HG02642 (cell line): Measurements from ENCODE around the gene PCSK7.
"Not testable (repeated sequence)": the region's sequence is repeated elsewhere in the genome, so short reads cannot be mapped to it uniquely, and the experiment has no call there.

Experiments used
- ATAC-seq: cut with Tn5 transposase; IDR thresholded peaks from one replicate; pipeline ENCODE4 v1.9.1; 2021; ENCODE audit warnings: mild to moderate bottlenecking; ENCODE audit not compliant: unreplicated experiment, poor library complexity

The PCSK7 gene

DNA sequence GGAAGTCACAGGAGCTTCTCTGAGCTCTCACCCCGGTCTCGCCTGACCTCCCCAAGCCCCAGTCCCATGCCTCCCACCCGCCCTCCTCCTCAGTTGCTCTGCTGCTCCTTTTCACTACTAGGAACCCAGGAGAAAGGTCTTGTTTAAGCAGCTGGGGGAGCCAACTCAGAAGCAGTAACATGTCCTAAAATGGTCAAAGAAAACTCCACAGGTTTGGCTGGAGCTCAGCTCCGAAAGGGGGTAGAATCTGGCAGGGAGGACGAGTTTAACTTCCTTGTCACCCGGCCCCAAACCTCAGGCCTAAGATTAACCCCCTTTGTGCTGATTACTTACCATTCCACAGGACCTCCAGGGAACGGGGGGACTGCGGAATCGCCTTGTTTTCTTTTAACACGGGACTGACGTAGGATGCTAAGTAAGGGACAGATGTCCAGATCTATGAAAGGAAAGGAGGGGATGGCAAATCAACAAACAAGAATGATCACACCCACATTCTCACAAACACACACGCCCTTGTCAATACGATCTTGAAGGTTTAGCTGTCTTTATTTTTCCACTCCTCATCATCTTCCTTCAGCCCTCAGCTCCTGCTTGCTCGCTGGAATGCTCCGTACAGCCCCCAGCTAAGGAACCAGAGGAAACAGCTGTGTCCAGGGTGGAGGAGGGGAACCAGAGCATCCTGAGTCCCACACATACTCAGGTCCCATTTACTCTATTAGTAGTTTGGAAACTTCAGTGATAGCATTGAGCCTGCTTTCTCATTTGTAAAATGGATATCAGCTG, 13.5 kb downstream of the PCSK7 start:
- ATAC-seq, result no peak

DNA sequence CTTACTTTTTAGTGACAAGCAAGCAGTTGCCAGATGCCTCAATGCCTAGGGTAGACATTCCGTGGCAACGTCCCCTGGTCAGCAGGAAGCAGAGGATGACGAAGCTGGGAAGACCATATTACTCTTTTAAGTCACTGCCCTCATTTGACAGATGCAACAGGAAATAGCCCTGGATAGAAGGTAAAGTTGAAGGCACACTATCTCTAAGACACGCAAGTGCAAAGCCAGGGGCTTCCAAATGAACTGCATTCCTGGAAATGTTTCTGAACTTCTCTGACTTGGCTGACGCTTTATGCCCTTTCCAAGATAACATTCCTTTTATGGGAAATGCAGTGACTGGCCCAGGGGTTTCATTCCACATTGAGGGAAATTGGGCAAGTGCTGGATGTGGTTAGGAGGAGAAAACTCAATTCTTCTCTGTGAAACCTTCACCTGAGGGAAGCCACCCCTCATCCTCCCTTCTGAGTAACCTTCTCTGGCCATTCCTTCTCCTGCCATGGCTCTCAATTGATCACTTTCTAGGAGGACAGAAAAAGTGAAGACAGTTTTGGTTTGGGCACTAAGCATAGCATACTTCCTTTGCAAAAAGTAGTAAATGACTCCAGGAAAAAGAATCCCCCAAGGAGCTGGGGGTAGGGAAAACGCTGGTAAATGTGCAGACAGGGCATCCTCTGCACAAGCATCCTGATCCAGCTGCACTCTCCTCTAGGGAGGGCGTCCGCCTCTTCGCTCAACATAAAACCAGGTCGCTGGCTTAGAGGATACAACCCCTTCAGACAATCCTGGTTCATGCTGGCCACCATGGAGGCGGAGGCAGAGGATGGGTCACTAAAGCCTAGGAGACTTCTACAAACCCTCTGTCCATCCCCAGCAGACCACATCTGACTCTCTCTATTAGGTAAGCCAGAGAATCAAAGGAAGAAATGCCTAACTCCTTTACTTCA, 14.5 kb downstream of the PCSK7 start:
- ATAC-seq, result no peak

DNA sequence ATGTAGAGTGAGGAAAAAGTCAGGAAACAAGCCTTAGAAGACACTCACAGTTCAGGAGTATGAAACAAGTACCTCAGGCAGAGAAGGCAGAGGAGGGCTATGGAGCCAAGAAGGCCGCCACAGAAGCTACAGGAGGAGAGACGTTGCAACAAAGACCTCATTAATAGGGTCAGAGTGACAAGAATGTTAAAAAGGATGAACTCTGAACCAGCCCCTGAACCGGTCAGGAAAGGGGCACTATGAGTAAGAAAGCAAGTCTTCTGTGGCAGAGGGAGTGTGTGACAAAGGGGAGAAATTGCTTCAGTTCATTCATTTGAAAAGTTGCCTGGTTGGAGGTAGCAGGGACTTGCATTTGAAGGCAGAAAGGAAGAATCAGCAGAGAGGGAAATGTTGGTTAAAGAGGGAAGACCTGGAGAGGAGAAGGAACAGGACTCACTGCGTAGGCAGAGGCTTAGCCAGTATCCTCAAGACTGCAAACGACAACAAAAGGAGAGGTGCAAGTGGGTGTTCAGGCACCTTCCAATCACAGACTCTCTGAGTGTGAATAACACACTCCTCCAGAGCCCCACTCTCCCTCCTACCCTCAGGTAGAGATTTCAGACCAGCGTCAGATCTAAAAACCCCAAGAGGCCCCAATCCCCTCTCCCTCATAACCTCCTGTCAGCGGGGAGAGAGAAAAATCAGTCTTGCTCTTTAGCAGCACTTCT, 17.3 kb downstream of the PCSK7 start:
- no peak for ATAC-seq

- ATAC-seq, result no peak
Observed at GRCh38 chr11:117212697-117213355, 19.0 kb downstream of the PCSK7 start.

DNA sequence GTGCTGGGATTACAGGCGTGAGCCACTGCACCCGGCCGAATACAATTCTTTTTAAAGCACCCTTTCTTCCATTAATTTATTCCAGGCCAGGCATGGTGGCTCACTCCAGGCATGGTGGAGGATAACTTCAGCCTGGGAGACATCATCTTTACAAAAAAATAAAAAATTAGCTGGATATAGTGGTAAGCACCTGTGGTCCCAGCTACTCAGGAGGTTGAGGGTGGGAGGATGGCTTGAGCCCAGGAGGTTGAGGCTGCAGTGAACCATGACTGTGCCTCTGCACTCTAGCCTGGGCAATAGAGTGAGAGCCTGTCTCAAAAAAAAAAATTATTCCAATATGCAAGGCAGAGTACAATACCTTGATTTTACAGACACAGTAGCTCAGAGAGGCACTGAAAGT, 21.3 kb downstream of the PCSK7 start:
- no peak for ATAC-seq

- ATAC-seq, result not testable (repeated sequence)
Observed at GRCh38 chr11:117209351-117210125, 22.3 kb downstream of the PCSK7 start.

- not testable (repeated sequence) for ATAC-seq
Observed at GRCh38 chr11:117208710-117209109, 23.2 kb downstream of the PCSK7 start.

DNA sequence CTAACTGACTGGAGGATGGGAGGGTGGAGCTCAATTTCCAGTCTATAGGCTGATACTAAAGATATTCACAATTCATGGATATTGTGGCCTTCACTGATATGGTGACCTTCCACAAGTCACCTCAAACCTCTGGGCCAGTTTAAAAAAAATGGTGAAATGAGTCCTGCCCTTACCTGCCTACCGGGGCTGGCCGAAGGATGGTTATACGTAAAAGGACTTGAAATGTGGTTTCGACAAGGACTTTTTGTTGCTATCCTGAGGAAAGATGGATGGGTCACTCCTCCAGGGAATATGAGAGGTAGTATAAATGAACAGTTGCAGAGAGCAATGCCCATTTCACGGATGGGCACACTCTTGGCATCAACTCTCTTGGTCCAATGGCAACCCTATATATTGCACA, 24.4 kb downstream of the PCSK7 start:
- not testable (repeated sequence) for ATAC-seq

- ATAC-seq, result not testable (repeated sequence)
Observed at GRCh38 chr11:117206859-117207258, 25.0 kb downstream of the PCSK7 start.

- ATAC-seq, result not testable (repeated sequence)
Observed at GRCh38 chr11:117206111-117206510, 25.8 kb downstream of the PCSK7 start.

DNA sequence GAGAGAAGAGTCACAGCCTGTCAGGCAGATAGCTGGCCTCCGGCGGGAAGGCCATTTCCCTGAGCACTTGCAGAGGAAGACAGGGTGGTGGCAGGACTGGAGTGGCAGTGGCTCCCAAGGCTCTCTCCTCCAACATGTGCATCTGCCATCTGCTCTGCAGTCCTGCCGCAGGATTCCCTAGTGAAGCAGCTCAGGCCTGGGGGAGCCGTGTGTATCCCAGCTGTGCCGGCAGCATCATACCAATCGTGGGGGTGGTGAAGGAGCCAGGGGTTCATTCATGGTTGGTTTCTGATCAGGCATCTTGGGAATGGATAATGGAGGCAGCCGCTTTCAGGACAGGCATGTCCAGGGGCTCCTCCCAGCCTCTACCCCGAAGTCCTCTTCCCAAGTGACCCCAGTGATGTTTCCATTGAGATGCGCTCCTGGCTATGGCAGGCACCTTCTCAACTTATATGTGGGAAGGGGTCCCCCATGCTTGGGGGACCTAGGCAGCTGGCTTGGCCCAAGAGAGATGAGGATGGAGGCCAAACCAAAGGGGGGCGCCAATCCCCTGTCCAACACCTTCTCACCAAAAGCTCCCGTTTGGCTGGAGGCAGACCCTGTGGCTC, 26.6 kb downstream of the PCSK7 start:
- no peak for ATAC-seq

GRCh38 chr11:117204283-117205080, 27.4 kb downstream of the PCSK7 start:
- ATAC-seq, result no peak

DNA sequence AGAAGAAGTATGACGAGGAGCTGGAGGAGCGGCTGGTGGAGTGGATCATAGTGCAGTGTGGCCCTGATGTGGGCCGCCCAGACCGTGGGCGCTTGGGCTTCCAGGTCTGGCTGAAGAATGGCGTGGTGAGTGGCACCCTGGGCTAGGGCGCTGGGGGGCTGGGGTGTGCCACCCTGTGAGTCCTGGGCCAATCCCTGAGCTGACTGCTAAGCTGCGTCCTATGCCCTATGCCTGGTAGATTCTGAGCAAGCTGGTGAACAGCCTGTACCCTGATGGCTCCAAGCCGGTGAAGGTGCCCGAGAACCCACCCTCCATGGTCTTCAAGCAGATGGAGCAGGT, 28.8 kb downstream of the PCSK7 start:
- ATAC-seq, result no peak

DNA sequence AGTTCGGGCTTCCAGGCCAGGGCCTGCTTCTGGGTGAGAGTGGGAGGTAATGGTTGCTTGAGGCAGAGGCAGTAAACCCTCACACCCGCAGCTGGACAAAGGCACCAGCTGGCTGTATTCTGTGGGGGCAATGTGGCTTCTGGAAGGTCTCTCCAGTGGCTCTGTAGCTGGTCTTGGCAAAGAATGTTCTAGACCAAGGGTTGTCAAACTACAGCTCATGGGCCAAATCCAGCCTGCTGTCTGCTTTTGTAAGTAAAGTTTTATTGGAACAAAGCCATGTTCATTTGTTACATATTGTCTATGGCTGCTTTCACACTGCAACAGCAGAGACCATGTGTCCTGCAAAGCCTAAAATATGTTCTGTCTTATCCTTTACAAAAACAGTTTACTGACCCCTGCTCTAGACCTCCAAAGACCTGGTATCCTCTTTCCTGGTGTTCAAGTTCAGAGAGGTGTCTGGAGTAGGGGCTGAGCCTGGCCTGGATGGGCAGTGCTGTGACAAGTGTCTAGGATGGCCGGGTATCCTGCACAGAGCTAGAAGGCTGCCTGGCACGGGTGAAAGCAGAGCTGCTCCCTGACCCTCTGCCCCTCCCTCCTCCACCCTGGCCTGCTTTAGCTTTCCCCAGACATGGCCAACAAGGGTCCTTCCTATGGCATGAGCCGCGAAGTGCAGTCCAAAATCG, 29.3 kb downstream of the PCSK7 start:
- ATAC-seq, result no peak

GRCh38 chr11:117201658-117202305, 30.1 kb downstream of the PCSK7 start:
- no peak for ATAC-seq

GRCh38 chr11:117200813-117201657, 30.8 kb downstream of the PCSK7 start:
- ATAC-seq, result no peak
